WTC11 (cell line): ENCODE results near the gene UTP14C. TPM values are rescaled to one million over a fixed set of nuclear protein-coding genes. Genes with fewer than 3 reads are reported as not detected.

Experiments
- ATAC-seq: fragments of 200-7000 bp; cut with Tn5 transposase; 2 replicates; pipeline ENCODE4 v1.10.0; 2021; ENCODE audit warnings: mild to moderate bottlenecking, moderate library complexity
- CTCF ChIA-PET: fragments of 300-600 bp; sonication (Branson Sonifier 250); formaldehyde crosslinking; loops from one replicate; lab custom pipeline; 2021; ENCODE audit warnings: antibody characterized with exemption; lab: Charles Lee
- POLR2A ChIA-PET: fragments of 350-600 bp; sonication (Branson Sonifier 250); formaldehyde crosslinking; loops from one replicate; lab custom pipeline; 2021; ENCODE audit warnings: antibody characterized with exemption; lab: Charles Lee
- DNase-seq: peaks from one replicate; pipeline ENCODE4 v3.0.0; 2021; ENCODE audit warnings: low spot score
- H3K27ac Mint-ChIP-seq: 2 replicates; pipeline ENCODE4 v1.8.0; 2021; ENCODE audit warnings: mixed read lengths
- H3K27me3 Mint-ChIP-seq: 2 replicates; pipeline ENCODE4 v1.8.0; 2021; ENCODE audit warnings: low read depth, mild to moderate bottlenecking, moderate library complexity, mixed read lengths
- H3K36me3 Mint-ChIP-seq: 2 replicates; pipeline ENCODE4 v1.8.0; 2021; ENCODE audit warnings: mixed read lengths
- H3K4me1 Mint-ChIP-seq: 2 replicates; pipeline ENCODE4 v1.8.0; 2022; ENCODE audit warnings: mixed read lengths
- H3K4me3 Mint-ChIP-seq: 2 replicates; pipeline ENCODE4 v1.8.0; 2021; ENCODE audit warnings: mild to moderate bottlenecking, moderate library complexity, mixed read lengths
- H3K9me3 Mint-ChIP-seq: 2 replicates; pipeline ENCODE4 v1.8.0; 2021; ENCODE audit warnings: mixed read lengths
- AFF4 ChIP-seq: sonication (generic); formaldehyde crosslinking; IDR thresholded peaks from 2 replicates; pipeline ENCODE4 v1.8.1; 2023; ENCODE audit warnings: mild to moderate bottlenecking, missing genetic modification reagents, borderline replicate concordance
- FOXP1 ChIP-seq: sonication (generic); formaldehyde crosslinking; IDR thresholded peaks from 2 replicates; pipeline ENCODE4 v1.8.0; 2022; ENCODE audit warnings: missing genetic modification reagents, mild to moderate bottlenecking, moderate library complexity, borderline replicate concordance
- GABPB1 ChIP-seq: sonication (generic); formaldehyde crosslinking; IDR thresholded peaks from 2 replicates; pipeline ENCODE4 v1.8.1; 2023; ENCODE audit warnings: mild to moderate bottlenecking, missing genetic modification reagents
- HMGA2 ChIP-seq: fragments of 250-450 bp; sonication (Bioruptor Pico); IDR thresholded peaks from 2 replicates; pipeline ENCODE4 v1.4.0; 2021; ENCODE audit warnings: mild to moderate bottlenecking, moderate library complexity
- MLX ChIP-seq: sonication (generic); formaldehyde crosslinking; IDR thresholded peaks from 2 replicates; pipeline ENCODE4 v1.8.1; 2023; ENCODE audit warnings: mild to moderate bottlenecking, missing genetic modification reagents, moderate library complexity
- NR1H2 ChIP-seq: sonication (generic); formaldehyde crosslinking; IDR thresholded peaks from 2 replicates; pipeline ENCODE4 v1.9.0; 2021; ENCODE audit warnings: mild to moderate bottlenecking, moderate library complexity, missing genetic modification reagents
- SMAD4 ChIP-seq: sonication (generic); formaldehyde crosslinking; IDR thresholded peaks from 2 replicates; pipeline ENCODE4 v1.8.0; 2022; ENCODE audit warnings: mild to moderate bottlenecking, missing genetic modification reagents
- SOX15 ChIP-seq: fragments of 250-450 bp; sonication (Bioruptor Pico); IDR thresholded peaks from 2 replicates; pipeline ENCODE4 v1.9.0; 2021; ENCODE audit warnings: mild to moderate bottlenecking
- SP1 ChIP-seq: sonication (generic); formaldehyde crosslinking; conservative IDR thresholded peaks from 2 replicates; pipeline ENCODE4 v1.8.1; 2022; ENCODE audit warnings: missing genetic modification reagents
- TEAD1 ChIP-seq: sonication (generic); formaldehyde crosslinking; IDR thresholded peaks from 2 replicates; pipeline ENCODE4 v1.8.0; 2022; ENCODE audit warnings: mild to moderate bottlenecking, missing genetic modification reagents
- USF2 ChIP-seq: sonication (generic); formaldehyde crosslinking; IDR thresholded peaks from 2 replicates; pipeline ENCODE4 v1.8.1; 2023; ENCODE audit warnings: mild to moderate bottlenecking, missing genetic modification reagents, moderate library complexity
- ZNF219 ChIP-seq: sonication (generic); formaldehyde crosslinking; IDR thresholded peaks from 2 replicates; pipeline ENCODE4 v1.8.0; 2023; ENCODE audit warnings: missing genetic modification reagents, mild to moderate bottlenecking, borderline replicate concordance
- ZNF232 ChIP-seq: sonication (generic); formaldehyde crosslinking; IDR thresholded peaks from 2 replicates; pipeline ENCODE4 v1.8.0; 2022; ENCODE audit warnings: mild to moderate bottlenecking, missing genetic modification reagents
- ZNF416 ChIP-seq: fragments of 250-450 bp; sonication (Bioruptor Pico); IDR thresholded peaks from 2 replicates; pipeline ENCODE4 v1.9.0; 2021; ENCODE audit warnings: mild to moderate bottlenecking, inconsistent platforms
- total RNA-seq: library from RNA; stranded (reverse); gene quantifications from 3 replicates; pipeline ENCODE4 v1.2.3, GENCODE V29; 2021
- TF ChIP-seq, protein P1 (sequence below): sonication (generic); formaldehyde crosslinking; IDR thresholded peaks from 2 replicates; pipeline ENCODE4 v1.8.0; 2022; ENCODE audit warnings: mild to moderate bottlenecking, missing genetic modification reagents
- TF ChIP-seq, protein P2 (sequence below): sonication (generic); formaldehyde crosslinking; IDR thresholded peaks from 2 replicates; pipeline ENCODE4 v1.8.0; 2022; ENCODE audit warnings: mild to moderate bottlenecking, missing genetic modification reagents
- TF ChIP-seq, protein P3 (sequence below): sonication (generic); formaldehyde crosslinking; conservative IDR thresholded peaks from 2 replicates; pipeline ENCODE4 v1.8.1; 2023; ENCODE audit warnings: mild to moderate bottlenecking, low read depth, missing genetic modification reagents, moderate library complexity
- TF ChIP-seq, protein P4 (sequence below): sonication (generic); formaldehyde crosslinking; IDR thresholded peaks from 2 replicates; pipeline ENCODE4 v1.8.0; 2022; ENCODE audit warnings: missing genetic modification reagents

UTP14C gene
- total RNA-seq, 1 experiment from 2014 or later, result 18.5 TPM

GRCh38 chr13:51977625-51978024, 46.9 kb upstream of the UTP14C start (continued):
- no peak for TF ChIP-seq AFF4 (CRISPR knock-in tag)
- no peak for TF ChIP-seq ZNF232 (CRISPR knock-in tag)
- no peak for TF ChIP-seq ZNF416 (CRISPR knock-in tag)
- TF ChIP-seq, protein P1, sequence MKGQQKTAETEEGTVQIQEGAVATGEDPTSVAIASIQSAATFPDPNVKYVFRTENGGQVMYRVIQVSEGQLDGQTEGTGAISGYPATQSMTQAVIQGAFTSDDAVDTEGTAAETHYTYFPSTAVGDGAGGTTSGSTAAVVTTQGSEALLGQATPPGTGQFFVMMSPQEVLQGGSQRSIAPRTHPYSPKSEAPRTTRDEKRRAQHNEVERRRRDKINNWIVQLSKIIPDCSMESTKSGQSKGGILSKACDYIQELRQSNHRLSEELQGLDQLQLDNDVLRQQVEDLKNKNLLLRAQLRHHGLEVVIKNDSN, result no peak

- TF ChIP-seq SOX15, result no peak
- TF ChIP-seq NR1H2 (CRISPR knock-in tag), result no peak
- TF ChIP-seq SP1 (CRISPR knock-in tag), result no peak
- TF ChIP-seq ZNF219 (CRISPR knock-in tag), result no peak
- TF ChIP-seq HMGA2 (CRISPR knock-in tag), result no peak
- TF ChIP-seq, protein P2, sequence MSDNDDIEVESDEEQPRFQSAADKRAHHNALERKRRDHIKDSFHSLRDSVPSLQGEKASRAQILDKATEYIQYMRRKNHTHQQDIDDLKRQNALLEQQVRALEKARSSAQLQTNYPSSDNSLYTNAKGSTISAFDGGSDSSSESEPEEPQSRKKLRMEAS (CRISPR knock-in tag), result no peak
- TF ChIP-seq USF2 (CRISPR knock-in tag), result peak; percentile 41; the same call in 1 of the 2 replicates
- TF ChIP-seq, protein P1, result peak; percentile 60
- TF ChIP-seq, protein P3, sequence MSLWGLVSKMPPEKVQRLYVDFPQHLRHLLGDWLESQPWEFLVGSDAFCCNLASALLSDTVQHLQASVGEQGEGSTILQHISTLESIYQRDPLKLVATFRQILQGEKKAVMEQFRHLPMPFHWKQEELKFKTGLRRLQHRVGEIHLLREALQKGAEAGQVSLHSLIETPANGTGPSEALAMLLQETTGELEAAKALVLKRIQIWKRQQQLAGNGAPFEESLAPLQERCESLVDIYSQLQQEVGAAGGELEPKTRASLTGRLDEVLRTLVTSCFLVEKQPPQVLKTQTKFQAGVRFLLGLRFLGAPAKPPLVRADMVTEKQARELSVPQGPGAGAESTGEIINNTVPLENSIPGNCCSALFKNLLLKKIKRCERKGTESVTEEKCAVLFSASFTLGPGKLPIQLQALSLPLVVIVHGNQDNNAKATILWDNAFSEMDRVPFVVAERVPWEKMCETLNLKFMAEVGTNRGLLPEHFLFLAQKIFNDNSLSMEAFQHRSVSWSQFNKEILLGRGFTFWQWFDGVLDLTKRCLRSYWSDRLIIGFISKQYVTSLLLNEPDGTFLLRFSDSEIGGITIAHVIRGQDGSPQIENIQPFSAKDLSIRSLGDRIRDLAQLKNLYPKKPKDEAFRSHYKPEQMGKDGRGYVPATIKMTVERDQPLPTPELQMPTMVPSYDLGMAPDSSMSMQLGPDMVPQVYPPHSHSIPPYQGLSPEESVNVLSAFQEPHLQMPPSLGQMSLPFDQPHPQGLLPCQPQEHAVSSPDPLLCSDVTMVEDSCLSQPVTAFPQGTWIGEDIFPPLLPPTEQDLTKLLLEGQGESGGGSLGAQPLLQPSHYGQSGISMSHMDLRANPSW (CRISPR knock-in tag), result no peak
- peak; percentile 60 for TF ChIP-seq GABPB1
- peaks cover 12% of the 10 kb centered on the region for H3K4me1 Mint-ChIP-seq
- no peak overlapping the region for H3K27ac Mint-ChIP-seq
- H3K9me3 Mint-ChIP-seq, result peaks cover 5% of the 10 kb centered on the region
- H3K27me3 Mint-ChIP-seq, result no peaks in the 10 kb centered on the region
- POLR2A ChIA-PET, result interaction anchor here (0.5 kb wide), 1 partner anchor 13 kb away, joined by 3 read pairs; no protein-coding TSS in a partner anchor
- no peak for DNase-seq
- CTCF ChIA-PET, result no interaction called here
- ATAC-seq, result no peak; the same call in 1 of the 2 replicates
- H3K36me3 Mint-ChIP-seq, result peaks cover under 1% of the 10 kb centered on the region; the same call in 1 of the 2 replicates
- no peak overlapping the region for H3K4me3 Mint-ChIP-seq
These were observed 45.5 kb upstream of the UTP14C start for GRCh38 chr13:51978796-51979556.

GRCh38 chr13:51980908-51981307, 43.6 kb upstream of the UTP14C start:
- Mint-ChIP-seq H3K36me3 (peaks cover 5% of the 10 kb centered on the region; the same call in 1 of the 2 replicates), H3K27ac (peak overlapping the region; percentile 79; the same call in 1 of the 2 replicates), H3K27me3 (peaks cover 6% of the 10 kb centered on the region; the same call in 1 of the 2 replicates), H3K4me1 (peaks cover 12% of the 10 kb centered on the region), H3K4me3 (no peak overlapping the region), H3K9me3 (peaks cover 22% of the 10 kb centered on the region)
- CTCF ChIA-PET, result no interaction called here
- ATAC-seq (no peak), DNase-seq (no peak)
- POLR2A ChIA-PET, result no interaction called here
- TF ChIP-seq, protein P4, sequence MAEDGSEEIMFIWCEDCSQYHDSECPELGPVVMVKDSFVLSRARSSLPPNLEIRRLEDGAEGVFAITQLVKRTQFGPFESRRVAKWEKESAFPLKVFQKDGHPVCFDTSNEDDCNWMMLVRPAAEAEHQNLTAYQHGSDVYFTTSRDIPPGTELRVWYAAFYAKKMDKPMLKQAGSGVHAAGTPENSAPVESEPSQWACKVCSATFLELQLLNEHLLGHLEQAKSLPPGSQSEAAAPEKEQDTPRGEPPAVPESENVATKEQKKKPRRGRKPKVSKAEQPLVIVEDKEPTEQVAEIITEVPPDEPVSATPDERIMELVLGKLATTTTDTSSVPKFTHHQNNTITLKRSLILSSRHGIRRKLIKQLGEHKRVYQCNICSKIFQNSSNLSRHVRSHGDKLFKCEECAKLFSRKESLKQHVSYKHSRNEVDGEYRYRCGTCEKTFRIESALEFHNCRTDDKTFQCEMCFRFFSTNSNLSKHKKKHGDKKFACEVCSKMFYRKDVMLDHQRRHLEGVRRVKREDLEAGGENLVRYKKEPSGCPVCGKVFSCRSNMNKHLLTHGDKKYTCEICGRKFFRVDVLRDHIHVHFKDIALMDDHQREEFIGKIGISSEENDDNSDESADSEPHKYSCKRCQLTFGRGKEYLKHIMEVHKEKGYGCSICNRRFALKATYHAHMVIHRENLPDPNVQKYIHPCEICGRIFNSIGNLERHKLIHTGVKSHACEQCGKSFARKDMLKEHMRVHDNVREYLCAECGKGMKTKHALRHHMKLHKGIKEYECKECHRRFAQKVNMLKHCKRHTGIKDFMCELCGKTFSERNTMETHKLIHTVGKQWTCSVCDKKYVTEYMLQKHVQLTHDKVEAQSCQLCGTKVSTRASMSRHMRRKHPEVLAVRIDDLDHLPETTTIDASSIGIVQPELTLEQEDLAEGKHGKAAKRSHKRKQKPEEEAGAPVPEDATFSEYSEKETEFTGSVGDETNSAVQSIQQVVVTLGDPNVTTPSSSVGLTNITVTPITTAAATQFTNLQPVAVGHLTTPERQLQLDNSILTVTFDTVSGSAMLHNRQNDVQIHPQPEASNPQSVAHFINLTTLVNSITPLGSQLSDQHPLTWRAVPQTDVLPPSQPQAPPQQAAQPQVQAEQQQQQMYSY (CRISPR knock-in tag), result no peak
- TF ChIP-seq SMAD4, result no peak
- TF ChIP-seq SP1 (CRISPR knock-in tag), result no peak
- TF ChIP-seq TEAD1, result no peak
- TF ChIP-seq MLX (CRISPR knock-in tag), result no peak
- no peak for TF ChIP-seq FOXP1 (CRISPR knock-in tag)
- no peak for TF ChIP-seq HMGA2 (CRISPR knock-in tag)
